ENCODE measurements around the gene AARS2. TPM values are rescaled to one million over a fixed set of nuclear protein-coding genes. Genes with fewer than 3 reads are reported as not detected.

AARS2 gene
- total and polyA plus RNA-seq, 10 of the 15 experiments (the other 5 are each of a cell fraction or from before 2014, with no cell fraction given): 0.71 to 18.3 (median 12.7) TPM

GRCh38 chr6:44260011-44260410 is 53.1 kb downstream of the AARS2 start:
- no peak for FAIRE-seq
- CTCF ChIA-PET: interaction anchor here (0.9 to 1.5 kb wide), 3 partner anchors 8 to 53 kb away, joined by 3 read pairs; partner anchors contain the start of gene AARS2
- Histone ChIP-seq H2AFZ (ENCODE audit: control insufficient read depth, low read depth, low read length) (no peak overlapping the region), H3K9ac (ENCODE audit: control insufficient read depth, insufficient read depth, low read length) (peak overlapping the region; percentile 90), H3K79me2 (ENCODE audit: control insufficient read depth, insufficient read depth, low read length) (peaks cover 90% of the 10 kb centered on the region), H3K27me3 (replicated peaks in 1 of 2; ENCODE audit: control insufficient read depth in 2 of 2, insufficient read depth in 2 of 2, low read length in 1 of 2) (no peaks in the 10 kb centered on the region), H3K9me3 (replicated peaks; ENCODE audit: control insufficient read depth, insufficient read depth, low read length) (no peaks in the 10 kb centered on the region), H3K4me3 (peak overlapping the region; percentile 30; the same call in 1 of the 2 replicates), H3K27ac (ENCODE audit: control insufficient read depth, insufficient read depth) (peak overlapping the region; percentile 99), H3K4me1 (ENCODE audit: control insufficient read depth, insufficient read depth, low read length) (peaks cover 65% of the 10 kb centered on the region), H3K4me2 (ENCODE audit: control insufficient read depth, insufficient read depth) (peak overlapping the region; percentile 98), H3K36me3 (ENCODE audit: control insufficient read depth in 2 of 2, insufficient read depth in 2 of 2, low read length in 1 of 2) (peaks cover 16 to 21% of the 10 kb centered on the region in 2 experiments), H4K20me1 (ENCODE audit: control insufficient read depth, insufficient read depth) (peaks cover 4% of the 10 kb centered on the region; the same call in 1 of the 2 replicates)
- intact Hi-C loops (cut with micrococcal nuclease; ENCODE audit: unreplicated experiment) (no loop called here), in situ Hi-C loops (cut with MboI) (no loop called here)
- TF ChIP-seq SPI1 (IDR thresholded peaks at IDR 0.05; ENCODE audit: borderline replicate concordance, insufficient read depth, low read depth, low read length) (peak; percentile 6; the same call in 1 of the 2 replicates), LARP7 (IDR thresholded peaks at IDR 0.05) (0 out of 2 replicates have a peak, but pooled peaks have one; percentile 14), RELA (IDR thresholded peaks at IDR 0.05; ENCODE audit: borderline replicate concordance, partially characterized antibody) (no peak)
- TF ChIP-seq, protein P1, sequence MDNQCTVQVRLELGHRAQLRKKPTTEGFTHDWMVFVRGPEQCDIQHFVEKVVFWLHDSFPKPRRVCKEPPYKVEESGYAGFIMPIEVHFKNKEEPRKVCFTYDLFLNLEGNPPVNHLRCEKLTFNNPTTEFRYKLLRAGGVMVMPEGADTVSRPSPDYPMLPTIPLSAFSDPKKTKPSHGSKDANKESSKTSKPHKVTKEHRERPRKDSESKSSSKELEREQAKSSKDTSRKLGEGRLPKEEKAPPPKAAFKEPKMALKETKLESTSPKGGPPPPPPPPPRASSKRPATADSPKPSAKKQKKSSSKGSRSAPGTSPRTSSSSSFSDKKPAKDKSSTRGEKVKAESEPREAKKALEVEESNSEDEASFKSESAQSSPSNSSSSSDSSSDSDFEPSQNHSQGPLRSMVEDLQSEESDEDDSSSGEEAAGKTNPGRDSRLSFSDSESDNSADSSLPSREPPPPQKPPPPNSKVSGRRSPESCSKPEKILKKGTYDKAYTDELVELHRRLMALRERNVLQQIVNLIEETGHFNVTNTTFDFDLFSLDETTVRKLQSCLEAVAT (IDR thresholded peaks at IDR 0.05): peak; percentile 9; the same call in 1 of the 2 replicates
- TF ChIP-seq, protein P2, sequence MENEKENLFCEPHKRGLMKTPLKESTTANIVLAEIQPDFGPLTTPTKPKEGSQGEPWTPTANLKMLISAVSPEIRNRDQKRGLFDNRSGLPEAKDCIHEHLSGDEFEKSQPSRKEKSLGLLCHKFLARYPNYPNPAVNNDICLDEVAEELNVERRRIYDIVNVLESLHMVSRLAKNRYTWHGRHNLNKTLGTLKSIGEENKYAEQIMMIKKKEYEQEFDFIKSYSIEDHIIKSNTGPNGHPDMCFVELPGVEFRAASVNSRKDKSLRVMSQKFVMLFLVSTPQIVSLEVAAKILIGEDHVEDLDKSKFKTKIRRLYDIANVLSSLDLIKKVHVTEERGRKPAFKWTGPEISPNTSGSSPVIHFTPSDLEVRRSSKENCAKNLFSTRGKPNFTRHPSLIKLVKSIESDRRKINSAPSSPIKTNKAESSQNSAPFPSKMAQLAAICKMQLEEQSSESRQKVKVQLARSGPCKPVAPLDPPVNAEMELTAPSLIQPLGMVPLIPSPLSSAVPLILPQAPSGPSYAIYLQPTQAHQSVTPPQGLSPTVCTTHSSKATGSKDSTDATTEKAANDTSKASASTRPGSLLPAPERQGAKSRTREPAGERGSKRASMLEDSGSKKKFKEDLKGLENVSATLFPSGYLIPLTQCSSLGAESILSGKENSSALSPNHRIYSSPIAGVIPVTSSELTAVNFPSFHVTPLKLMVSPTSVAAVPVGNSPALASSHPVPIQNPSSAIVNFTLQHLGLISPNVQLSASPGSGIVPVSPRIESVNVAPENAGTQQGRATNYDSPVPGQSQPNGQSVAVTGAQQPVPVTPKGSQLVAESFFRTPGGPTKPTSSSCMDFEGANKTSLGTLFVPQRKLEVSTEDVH (IDR thresholded peaks at IDR 0.05; ENCODE audit: low read depth, partially characterized antibody): no peak
- no peak for DNase-seq (ENCODE audit: low read depth, low spot score)
- POLR2A ChIA-PET: interaction anchor here (0.6 to 10.7 kb wide), 3 partner anchors 9 to 20 kb away, joined by 5 to 131 read pairs (median 9); partner anchors contain the start of gene HSP90AB1
- SMC1A ChIA-PET (ENCODE audit: uncharacterized antibody, unreplicated experiment): interaction anchor here (0.6 kb wide), 1 partner anchor 12 kb away, joined by 3 read pairs; no protein-coding TSS in a partner anchor
- WGBS (ENCODE audit: insufficient coverage, insufficient replicate concordance, low lambda C conversion rate, missing lambda C conversion rate): 44% methylated on average over 8 of the region's 8 CpGs
- ATAC-seq: no peak
- BruUV-seq (replicated peaks): no TSS peak
- RAD21 ChIA-PET (ENCODE audit: unreplicated experiment): interaction anchor here (0.6 kb wide), 1 partner anchor 13 kb away, joined by 3 read pairs; the partner anchor contains the start of gene HSP90AB1
